HepG2 (cell line): Measurements from ENCODE around the gene TOP3B. TPM values are rescaled to one million over a fixed set of nuclear protein-coding genes. Genes with fewer than 3 reads are reported as not detected.

Experiments
- ATAD3A ChIP-seq: sonication (generic); formaldehyde crosslinking; IDR thresholded peaks from 2 replicates; pipeline ENCODE4 v1.4.0; 2020; ENCODE audit warnings: missing genetic modification reagents
- EED ChIP-seq: sonication (generic); formaldehyde crosslinking; IDR thresholded peaks from 2 replicates; pipeline ENCODE4 v1.5.0; 2020; ENCODE audit warnings: mild to moderate bottlenecking, missing genetic modification reagents
- NR2C2 ChIP-seq: sonication (generic); formaldehyde crosslinking; IDR thresholded peaks from 2 replicates; pipeline ENCODE4 v1.4.0; 2020; ENCODE audit warnings: missing genetic modification reagents, mild to moderate bottlenecking, moderate library complexity, borderline replicate concordance
- RARA ChIP-seq: IDR thresholded peaks from 2 replicates; pipeline ENCODE4 v1.6.1; 2016; ENCODE audit warnings: missing genetic modification reagents, missing compliant biosample characterization
- RFX1 ChIP-seq: fragments of 450-650 bp; IDR thresholded peaks from 2 replicates; pipeline ENCODE4 v1.6.1; 2017
- SIN3A ChIP-seq: IDR thresholded peaks from 2 replicates; pipeline ENCODE4 v1.6.1; 2011; ENCODE audit warnings: low read depth, mild to moderate bottlenecking, control low read depth, low read length, borderline replicate concordance
- SP4 ChIP-seq: sonication (generic); formaldehyde crosslinking; IDR thresholded peaks from 2 replicates; pipeline ENCODE4 v1.8.1; 2023; ENCODE audit warnings: mild to moderate bottlenecking, missing genetic modification reagents
- ZBTB10 ChIP-seq: sonication (generic); formaldehyde crosslinking; IDR thresholded peaks from 2 replicates; pipeline ENCODE4 v1.4.0; 2020; ENCODE audit warnings: missing genetic modification reagents, borderline replicate concordance
- ZNF10 ChIP-seq: sonication (generic); formaldehyde crosslinking; IDR thresholded peaks from 2 replicates; pipeline ENCODE4 v1.4.0; 2020; ENCODE audit warnings: mild to moderate bottlenecking, low read depth, missing genetic modification reagents, borderline replicate concordance
- ZNF501 ChIP-seq: sonication (generic); formaldehyde crosslinking; IDR thresholded peaks from 2 replicates; pipeline ENCODE4 v1.5.1; 2020; ENCODE audit warnings: mild to moderate bottlenecking, moderate library complexity, missing genetic modification reagents
- polyA plus RNA-seq, 8 experiments: library from polyadenylated mRNA; depleted of rRNA in 3 of 8; stranded (reverse) in 7 of 8; unstranded in 1 of 8; fragments of >200 nt; fragmentation: Illumina TruSeq in 4 of 8; extraction: Trizol in 4 of 8; gene quantifications; 2 replicates each; pipeline versions ENCODE4 v1.2.1 to v1.2.3, GENCODE V29; 2011 to 2016; ENCODE audit warnings: low read depth in 4 of 8, missing spikeins in 1 of 8, mixed read lengths in 1 of 8; ENCODE audit not compliant: insufficient read depth in 1 of 8
- total RNA-seq, 5 experiments: library from RNA; depleted of rRNA; stranded (reverse); fragments of >200 nt; fragmentation: Illumina TruSeq; extraction: Trizol; gene quantifications; 2 replicates each; pipeline ENCODE4 v1.2.3, GENCODE V29; 2016; ENCODE audit warnings: low read depth in 1 of 5
- TF ChIP-seq, protein P1 (sequence below): sonication (generic); IDR thresholded peaks from 2 replicates; pipeline ENCODE4 v1.6.1; 2016; ENCODE audit warnings: low read depth, borderline replicate concordance
- TF ChIP-seq, protein P2 (sequence below): sonication (generic); formaldehyde crosslinking; IDR thresholded peaks from 2 replicates; pipeline ENCODE4 v1.8.1; 2023; ENCODE audit warnings: mild to moderate bottlenecking, moderate library complexity, missing genetic modification reagents

The TOP3B gene
- total and polyA plus RNA-seq, 2 of the 13 experiments (the other 11 are each of a cell fraction or from before 2014, with no cell fraction given): 28.5 to 29.7 TPM

- no peak for TF ChIP-seq ZBTB10 (CRISPR knock-in tag)
- TF ChIP-seq ZNF10 (CRISPR knock-in tag): no peak
- TF ChIP-seq RFX1: no peak
- TF ChIP-seq, protein P1, sequence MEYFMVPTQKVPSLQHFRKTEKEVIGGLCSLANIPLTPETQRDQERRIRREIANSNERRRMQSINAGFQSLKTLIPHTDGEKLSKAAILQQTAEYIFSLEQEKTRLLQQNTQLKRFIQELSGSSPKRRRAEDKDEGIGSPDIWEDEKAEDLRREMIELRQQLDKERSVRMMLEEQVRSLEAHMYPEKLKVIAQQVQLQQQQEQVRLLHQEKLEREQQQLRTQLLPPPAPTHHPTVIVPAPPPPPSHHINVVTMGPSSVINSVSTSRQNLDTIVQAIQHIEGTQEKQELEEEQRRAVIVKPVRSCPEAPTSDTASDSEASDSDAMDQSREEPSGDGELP: peak; percentile 54
- no peak for TF ChIP-seq ATAD3A (CRISPR knock-in tag)
- TF ChIP-seq SIN3A: no peak
- TF ChIP-seq NR2C2 (CRISPR knock-in tag): no peak
- 0 out of 2 replicates have a peak, but pooled peaks have one; percentile 18 for TF ChIP-seq SP4 (CRISPR knock-in tag)
- 0 out of 2 replicates have a peak, but pooled peaks have one; percentile 7 for TF ChIP-seq RARA (CRISPR knock-in tag)
- TF ChIP-seq EED: no peak
- TF ChIP-seq, protein P2, sequence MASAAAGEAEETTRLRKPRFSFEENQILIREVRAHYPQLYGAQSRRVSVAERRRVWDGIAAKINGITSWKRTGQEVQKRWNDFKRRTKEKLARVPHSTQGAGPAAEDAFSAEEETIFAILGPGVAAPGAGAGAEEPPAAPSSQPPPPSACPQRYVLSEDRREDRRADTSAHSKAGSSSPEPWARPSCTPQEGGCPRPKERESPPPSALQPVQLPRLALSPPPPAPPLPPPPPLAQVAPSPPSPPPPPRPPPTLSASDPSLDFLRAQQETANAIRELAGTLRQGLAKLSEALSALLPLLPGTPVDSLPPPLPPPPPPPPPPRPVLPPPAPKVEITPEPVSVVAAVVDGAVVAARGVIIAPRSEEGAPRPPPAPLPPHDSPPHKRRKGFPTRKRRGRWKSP (CRISPR knock-in tag): no peak
- TF ChIP-seq ZNF501: no peak
Measured at GRCh38 chr22:22030493-22031182, 48.1 kb upstream of the TOP3B start (continued).
